Measurements from ENCODE around the gene EML4.

DNA sequence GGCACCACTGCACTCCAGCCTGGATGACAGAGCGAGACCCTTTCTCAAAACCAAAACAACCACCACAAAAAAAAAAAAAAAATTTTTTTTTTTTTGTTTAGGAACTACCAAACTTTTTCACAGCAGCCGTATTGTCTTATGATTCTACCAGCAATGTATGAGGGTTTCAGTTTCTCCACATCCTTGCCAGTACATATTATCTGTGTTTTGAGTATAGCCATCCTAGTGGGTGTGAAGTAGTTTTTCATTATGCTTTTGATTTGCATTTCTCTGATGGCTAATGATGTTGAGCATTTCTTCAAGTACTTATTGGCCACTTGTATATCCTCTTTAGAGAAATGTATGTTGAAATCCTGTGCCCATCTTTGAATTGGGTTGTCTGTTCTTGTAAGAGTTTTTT, 140.2 kb downstream of the EML4 start:
- no peak for TF ChIP-seq ZFX (IDR thresholded peaks at IDR 0.05)
- TF ChIP-seq, protein P1, sequence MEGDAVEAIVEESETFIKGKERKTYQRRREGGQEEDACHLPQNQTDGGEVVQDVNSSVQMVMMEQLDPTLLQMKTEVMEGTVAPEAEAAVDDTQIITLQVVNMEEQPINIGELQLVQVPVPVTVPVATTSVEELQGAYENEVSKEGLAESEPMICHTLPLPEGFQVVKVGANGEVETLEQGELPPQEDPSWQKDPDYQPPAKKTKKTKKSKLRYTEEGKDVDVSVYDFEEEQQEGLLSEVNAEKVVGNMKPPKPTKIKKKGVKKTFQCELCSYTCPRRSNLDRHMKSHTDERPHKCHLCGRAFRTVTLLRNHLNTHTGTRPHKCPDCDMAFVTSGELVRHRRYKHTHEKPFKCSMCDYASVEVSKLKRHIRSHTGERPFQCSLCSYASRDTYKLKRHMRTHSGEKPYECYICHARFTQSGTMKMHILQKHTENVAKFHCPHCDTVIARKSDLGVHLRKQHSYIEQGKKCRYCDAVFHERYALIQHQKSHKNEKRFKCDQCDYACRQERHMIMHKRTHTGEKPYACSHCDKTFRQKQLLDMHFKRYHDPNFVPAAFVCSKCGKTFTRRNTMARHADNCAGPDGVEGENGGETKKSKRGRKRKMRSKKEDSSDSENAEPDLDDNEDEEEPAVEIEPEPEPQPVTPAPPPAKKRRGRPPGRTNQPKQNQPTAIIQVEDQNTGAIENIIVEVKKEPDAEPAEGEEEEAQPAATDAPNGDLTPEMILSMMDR (conservative IDR thresholded peaks at IDR 0.05), result no peak
